HCT116 (cell line): ENCODE results near the gene IFNA1. TPM values are rescaled to one million over a fixed set of nuclear protein-coding genes. Genes with fewer than 3 reads are reported as not detected.

ENCODE experiments used
- ATAC-seq: fragments of 200-7000 bp; cut with Tn5 transposase; 2 replicates; pipeline ENCODE4 v1.9.1; 2020; ENCODE audit warnings: mild to moderate bottlenecking, moderate library complexity
- BruUV-seq: library from RNA; stranded (reverse); fragments of 400-500 nt; replicated peaks from 2 replicates; lab custom pipeline; 2021; lab: Mats Ljungman, UMichigan
- CTCF ChIA-PET: fragments of 300-600 bp; sonication (Branson Sonifier 250); formaldehyde crosslinking; loops from one replicate; lab custom pipeline; 2021; ENCODE audit warnings: antibody characterized with exemption; lab: Charles Lee
- POLR2A ChIA-PET: fragments of 300-600, 350-600 bp; sonication (Branson Sonifier 250); formaldehyde crosslinking; loops from one replicate; lab custom pipeline; 2021; ENCODE audit warnings: antibody characterized with exemption; lab: Charles Lee
- RAD21 ChIA-PET, 2 experiments: fragments of 300-600 bp; sonication (Branson Sonifier 250); formaldehyde crosslinking; loops; one replicate each; lab custom pipeline; 2023; ENCODE audit warnings: low total read pairs in 2 of 2; ENCODE audit not compliant: uncharacterized antibody in 2 of 2, unreplicated experiment in 2 of 2, low non-redundant PET in 1 of 2; lab: Charles Lee
- DNase-seq: peaks from one replicate; pipeline ENCODE4 v3.0.0-alpha.2; 2010; ENCODE audit warnings: low read depth, low spot score
- H2AFZ ChIP-seq: fragments of 200-600 bp; shearing (Covaris generic), sonication (generic); 2 replicates; pipeline ENCODE4 v1.6.1; 2017; ENCODE audit warnings: low read depth, mixed run types, mixed read lengths, antibody characterized with exemption, low read length; ENCODE audit not compliant: poor library complexity, severe bottlenecking
- H3K27ac ChIP-seq: 2 replicates; pipeline ENCODE4 v1.5.1; 2012; ENCODE audit warnings: low read depth, low read length
- H3K27me3 ChIP-seq: fragments of 200-600 bp; sonication (generic); 2 replicates; pipeline ENCODE4 v1.6.1; 2016; ENCODE audit warnings: mixed run types, low read length, mixed read lengths; ENCODE audit not compliant: insufficient read depth
- H3K36me3 ChIP-seq, 2 experiments: fragments of 200-500 bp in 1 of 2; fragments of 200-600 bp in 1 of 2; sonication (Bioruptor generic) in 1 of 2; sonication (generic) in 1 of 2; 2 replicates each; pipeline versions ENCODE4 v1.5.1 to v1.6.1; 2014 to 2016; ENCODE audit warnings: low read length in 2 of 2, inconsistent platforms in 1 of 2, mixed read lengths in 1 of 2, mixed run types in 1 of 2; ENCODE audit not compliant: insufficient read depth in 2 of 2, control insufficient read depth in 1 of 2
- H3K4me1 ChIP-seq, 2 experiments: fragments of 200-600 bp in 1 of 2; sonication (generic) in 1 of 2; 2 replicates each; pipeline versions ENCODE4 v1.5.1 to v1.6.1; 2012 to 2017; ENCODE audit warnings: low read length in 2 of 2, inconsistent platforms in 1 of 2, mild to moderate bottlenecking in 1 of 2, mixed read lengths in 1 of 2, mixed run types in 1 of 2, moderate library complexity in 1 of 2; ENCODE audit not compliant: insufficient read depth in 2 of 2, control insufficient read depth in 1 of 2
- H3K4me2 ChIP-seq: fragments of 200-600 bp; sonication (generic); 2 replicates; pipeline ENCODE4 v1.6.1; 2017; ENCODE audit warnings: mixed run types, low read length, mixed read lengths
- H3K4me3 ChIP-seq, 2 experiments: fragments of 200-600 bp in 1 of 2; sonication (generic) in 1 of 2; replicated peaks in 1 of 2; 2 replicates each; pipeline ENCODE4 v1.5.1; 2011 to 2016; ENCODE audit warnings: low read length in 2 of 2, control low read depth in 1 of 2, low read depth in 1 of 2, mild to moderate bottlenecking in 1 of 2, mixed read lengths in 1 of 2, mixed run types in 1 of 2
- H3K79me2 ChIP-seq: fragments of 200-600 bp; sonication (generic); 2 replicates; pipeline ENCODE4 v1.6.1; 2017; ENCODE audit warnings: mild to moderate bottlenecking, mixed run types, low read length, moderate library complexity, mixed read lengths; ENCODE audit not compliant: insufficient read depth
- H3K9ac ChIP-seq: fragments of 200-600 bp; sonication (generic); 2 replicates; pipeline ENCODE4 v1.6.1; 2016; ENCODE audit warnings: low read length, mixed read lengths
- H3K9me2 ChIP-seq: fragments of 200-600 bp; sonication (generic), shearing (Covaris generic); 2 replicates; pipeline ENCODE4 v1.6.1; 2017; ENCODE audit warnings: mixed run types, mild to moderate bottlenecking, moderate library complexity; ENCODE audit not compliant: insufficient read depth
- H3K9me3 ChIP-seq, 2 experiments: fragments of 200-500 bp in 1 of 2; fragments of 200-600 bp in 1 of 2; sonication (Bioruptor generic) in 1 of 2; sonication (generic) in 1 of 2; 2 replicates each; pipeline ENCODE4 v1.6.1; 2014 to 2017; ENCODE audit warnings: low read length in 2 of 2, mixed read lengths in 2 of 2, inconsistent platforms in 1 of 2, low read depth in 1 of 2, mild to moderate bottlenecking in 1 of 2, mixed run types in 1 of 2, moderate library complexity in 1 of 2; ENCODE audit not compliant: control insufficient read depth in 1 of 2, insufficient read depth in 1 of 2
- H4K20me1 ChIP-seq: fragments of 200-600 bp; sonication (generic), shearing (Covaris generic); 2 replicates; pipeline ENCODE4 v1.6.1; 2017; ENCODE audit warnings: mixed run types, mild to moderate bottlenecking, moderate library complexity; ENCODE audit not compliant: insufficient read depth
- CBX3 ChIP-seq: IDR thresholded peaks from 2 replicates; pipeline ENCODE4 v1.6.1; 2012; ENCODE audit warnings: low read depth
- CTCF ChIP-seq, 3 experiments: fragments of 200-600 bp in 1 of 3; sonication (generic) in 1 of 3; IDR thresholded peaks in 2 of 3; conservative IDR thresholded peaks in 1 of 3; 2 replicates each; pipeline ENCODE4 v1.5.1; 2012 to 2017; ENCODE audit warnings: low read depth in 2 of 3, low read length in 2 of 3, antibody characterized with exemption in 1 of 3, borderline replicate concordance in 1 of 3, control low read depth in 1 of 3, mild to moderate bottlenecking in 1 of 3, mixed read lengths in 1 of 3, mixed run types in 1 of 3, moderate library complexity in 1 of 3; ENCODE audit not compliant: insufficient read depth in 1 of 3
- EGR1 ChIP-seq: IDR thresholded peaks from 2 replicates; pipeline ENCODE4 v1.6.1; 2012; ENCODE audit warnings: low read depth
- ELF1 ChIP-seq: IDR thresholded peaks from 2 replicates; pipeline ENCODE4 v1.6.1; 2012; ENCODE audit warnings: low read depth, borderline replicate concordance
- EZH2 ChIP-seq: fragments of 200-600 bp; sonication (generic); IDR thresholded peaks from 2 replicates; pipeline ENCODE4 v1.6.1; 2017; ENCODE audit warnings: antibody characterized with exemption, mixed run types
- EZH2phosphoT487 ChIP-seq: fragments of 200-600 bp; IDR thresholded peaks from 2 replicates; pipeline ENCODE4 v1.6.1; 2018; ENCODE audit warnings: antibody characterized with exemption, borderline replicate concordance
- FOSL1 ChIP-seq: IDR thresholded peaks from 2 replicates; pipeline ENCODE4 v1.6.1; 2012; ENCODE audit warnings: low read depth
- MAX ChIP-seq: IDR thresholded peaks from 2 replicates; pipeline ENCODE4 v1.6.1; 2012
- POLR2A ChIP-seq: IDR thresholded peaks from 2 replicates; pipeline ENCODE4 v1.7.0; 2011; ENCODE audit warnings: borderline replicate concordance; ENCODE audit not compliant: insufficient read depth, insufficient read length; ENCODE audit errors: extremely low read depth
- POLR2AphosphoS5 ChIP-seq: IDR thresholded peaks from 2 replicates; pipeline ENCODE4 v1.6.1; 2011; ENCODE audit warnings: mild to moderate bottlenecking, low read depth, low read length, moderate library complexity
- REST ChIP-seq: IDR thresholded peaks from 2 replicates; pipeline ENCODE4 v1.6.1; 2012; ENCODE audit warnings: low read depth
- TCF7L2 ChIP-seq: IDR thresholded peaks from 2 replicates; pipeline ENCODE4 v1.7.0; 2011; ENCODE audit warnings: borderline replicate concordance, inconsistent platforms; ENCODE audit not compliant: insufficient read depth, insufficient read length; ENCODE audit errors: extremely low read depth
- ZBTB33 ChIP-seq: IDR thresholded peaks from 2 replicates; pipeline ENCODE4 v1.6.1; 2011; ENCODE audit warnings: mild to moderate bottlenecking, low read length, moderate library complexity; ENCODE audit not compliant: insufficient replicate concordance; ENCODE audit errors: extremely low read depth
- ZFX ChIP-seq: fragments of 450-650 bp; IDR thresholded peaks from 2 replicates; pipeline ENCODE4 v1.6.1; 2017
- ZNF274 ChIP-seq: fragments of 200-500 bp; sonication (Bioruptor generic); IDR thresholded peaks from 2 replicates; pipeline ENCODE4 v1.6.1; 2014; ENCODE audit warnings: mild to moderate bottlenecking, low read depth, low read length, inconsistent platforms
- intact Hi-C: fragments of 100-400 bp; cut with micrococcal nuclease; formaldehyde crosslinking; loops from 2 replicates; pipeline ENCODE4 v1.10.0; 2022
- total RNA-seq: library from RNA; stranded (reverse); gene quantifications from one replicate; pipeline ENCODE4 v1.2.1, GENCODE V29; 2021; ENCODE audit not compliant: unreplicated experiment

IFNA1 gene
- total RNA-seq, 1 experiment from 2014 or later = not detected

- POLR2A ChIA-PET = no interaction called here
- TF ChIP-seq TCF7L2 = no peak
- TF ChIP-seq POLR2A = no peak
- no peak for TF ChIP-seq EZH2
- TF ChIP-seq CBX3 = no peak
- no peak for TF ChIP-seq EZH2phosphoT487
- no peak for TF ChIP-seq FOSL1
- no peak for TF ChIP-seq ZNF274
- no peak for TF ChIP-seq ZBTB33
- TF ChIP-seq POLR2AphosphoS5 = no peak
- no peak for TF ChIP-seq EGR1
- TF ChIP-seq ZFX = no peak
- TF ChIP-seq REST = no peak
- TF ChIP-seq MAX = no peak
- TF ChIP-seq ELF1 = no peak
- no peak for TF ChIP-seq CTCF (IDR thresholded peaks at IDR 0.05 in 2 of 3, conservative IDR thresholded peaks at IDR 0.05 in 1 of 3; ENCODE audit: borderline replicate concordance in 1 of 3, insufficient read depth in 1 of 3, low read depth in 2 of 3, low read length in 2 of 3)
- TF ChIP-seq, all 23 proteins: peak for 0
- H3K79me2 ChIP-seq = no peaks in the 10 kb centered on the region
- no peak overlapping the region for H3K4me3 ChIP-seq
- no peaks in the 10 kb centered on the region for H4K20me1 ChIP-seq
- CTCF ChIA-PET = no interaction called here
- RAD21 ChIA-PET = no interaction called here
- intact Hi-C loops = no loop called here
- H3K4me2 ChIP-seq = no peak overlapping the region
- H3K36me3 ChIP-seq = no peaks in the 10 kb centered on the region
- no peaks in the 10 kb centered on the region for H3K4me1 ChIP-seq
- no peaks in the 10 kb centered on the region for H3K9me2 ChIP-seq
- no peaks in the 10 kb centered on the region for H3K9me3 ChIP-seq
- ATAC-seq (no peak), DNase-seq (no peak)
- BruUV-seq = no TSS peak
- H3K27ac ChIP-seq = no peak overlapping the region
- no peak overlapping the region for H3K9ac ChIP-seq
- H3K27me3 ChIP-seq = no peaks in the 10 kb centered on the region
- no peak overlapping the region for H2AFZ ChIP-seq
Observed at GRCh38 chr9:21404146-21404545, 36.1 kb upstream of the IFNA1 start.
